MM.1S (cell line): ENCODE data around the gene FGF11.

Experiments used
- DNase-seq: peaks from one replicate; pipeline ENCODE4 v3.0.0-alpha.2; 2015
- H2AFZ ChIP-seq: fragments of 300-600 bp; sonication (generic); 2 replicates; pipeline ENCODE4 v1.6.0; 2016; ENCODE audit warnings: antibody characterized with exemption, low read length
- H3F3A ChIP-seq: fragments of 300-600 bp; sonication (generic); 2 replicates; pipeline ENCODE4 v1.6.1; 2016; ENCODE audit warnings: mild to moderate bottlenecking, antibody characterized with exemption, low read length, moderate library complexity, mixed read lengths; ENCODE audit not compliant: insufficient read depth
- H3K27ac ChIP-seq: fragments of 300-600 bp; sonication (generic); 2 replicates; pipeline ENCODE4 v1.5.1; 2016; ENCODE audit warnings: mild to moderate bottlenecking, low read length
- H3K27me3 ChIP-seq: fragments of 300-600 bp; sonication (generic); replicated peaks from 2 replicates; pipeline ENCODE4 v1.6.0; 2016; ENCODE audit warnings: low read length; ENCODE audit not compliant: insufficient read depth
- H3K36me3 ChIP-seq: fragments of 300-600 bp; sonication (generic); replicated peaks from 2 replicates; pipeline ENCODE4 v1.6.1; 2016; ENCODE audit warnings: mild to moderate bottlenecking, low read length, mixed read lengths; ENCODE audit not compliant: insufficient read depth
- H3K4me1 ChIP-seq: fragments of 300-600 bp; sonication (generic); 2 replicates; pipeline ENCODE4 v1.6.1; 2016; ENCODE audit warnings: low read length, mixed read lengths
- H3K4me2 ChIP-seq: fragments of 300-600 bp; sonication (generic); 2 replicates; pipeline ENCODE4 v1.6.0; 2016; ENCODE audit warnings: low read depth, low read length
- H3K4me3 ChIP-seq: fragments of 300-600 bp; sonication (generic); 2 replicates; pipeline ENCODE4 v1.5.1; 2016; ENCODE audit warnings: low read length, mixed read lengths
- H3K79me2 ChIP-seq: fragments of 300-600 bp; sonication (generic); 2 replicates; pipeline ENCODE4 v1.6.1; 2016; ENCODE audit warnings: mixed run types, low read length, mixed read lengths
- H3K9ac ChIP-seq: fragments of 300-600 bp; sonication (generic); 2 replicates; pipeline ENCODE4 v1.6.1; 2016; ENCODE audit warnings: low read length, mixed read lengths
- H3K9me2 ChIP-seq: fragments of 300-600 bp; sonication (generic); replicated peaks from 2 replicates; pipeline ENCODE4 v1.6.1; 2016; ENCODE audit warnings: mild to moderate bottlenecking, low read length, mixed read lengths; ENCODE audit not compliant: insufficient read depth
- H3K9me3 ChIP-seq: fragments of 300-600 bp; sonication (generic); replicated peaks from 2 replicates; pipeline ENCODE4 v1.6.1; 2016; ENCODE audit warnings: mild to moderate bottlenecking, low read length, mixed read lengths; ENCODE audit not compliant: insufficient read depth
- H4K20me1 ChIP-seq: fragments of 300-600 bp; sonication (generic); 2 replicates; pipeline ENCODE4 v1.6.1; 2016; ENCODE audit warnings: mild to moderate bottlenecking, low read length, moderate library complexity, mixed read lengths; ENCODE audit not compliant: insufficient read depth
- EZH2 ChIP-seq: fragments of 300-600 bp; sonication (generic); optimal IDR thresholded peaks from 2 replicates; pipeline ENCODE3; 2017; ENCODE audit warnings: low read depth, mild to moderate bottlenecking, antibody characterized with exemption, low read length, mixed read lengths
- EZH2phosphoT487 ChIP-seq: fragments of 300-600 bp; sonication (generic); IDR thresholded peaks from 2 replicates; pipeline ENCODE4 v1.6.1; 2018; ENCODE audit warnings: antibody characterized with exemption, low read length
- TF ChIP-seq, protein P1 (sequence below): fragments of 300-600 bp; sonication (generic); IDR thresholded peaks from 2 replicates; pipeline ENCODE4 v1.5.1; 2016; ENCODE audit warnings: antibody characterized with exemption, low read length, mixed read lengths

FGF11 gene

DNA sequence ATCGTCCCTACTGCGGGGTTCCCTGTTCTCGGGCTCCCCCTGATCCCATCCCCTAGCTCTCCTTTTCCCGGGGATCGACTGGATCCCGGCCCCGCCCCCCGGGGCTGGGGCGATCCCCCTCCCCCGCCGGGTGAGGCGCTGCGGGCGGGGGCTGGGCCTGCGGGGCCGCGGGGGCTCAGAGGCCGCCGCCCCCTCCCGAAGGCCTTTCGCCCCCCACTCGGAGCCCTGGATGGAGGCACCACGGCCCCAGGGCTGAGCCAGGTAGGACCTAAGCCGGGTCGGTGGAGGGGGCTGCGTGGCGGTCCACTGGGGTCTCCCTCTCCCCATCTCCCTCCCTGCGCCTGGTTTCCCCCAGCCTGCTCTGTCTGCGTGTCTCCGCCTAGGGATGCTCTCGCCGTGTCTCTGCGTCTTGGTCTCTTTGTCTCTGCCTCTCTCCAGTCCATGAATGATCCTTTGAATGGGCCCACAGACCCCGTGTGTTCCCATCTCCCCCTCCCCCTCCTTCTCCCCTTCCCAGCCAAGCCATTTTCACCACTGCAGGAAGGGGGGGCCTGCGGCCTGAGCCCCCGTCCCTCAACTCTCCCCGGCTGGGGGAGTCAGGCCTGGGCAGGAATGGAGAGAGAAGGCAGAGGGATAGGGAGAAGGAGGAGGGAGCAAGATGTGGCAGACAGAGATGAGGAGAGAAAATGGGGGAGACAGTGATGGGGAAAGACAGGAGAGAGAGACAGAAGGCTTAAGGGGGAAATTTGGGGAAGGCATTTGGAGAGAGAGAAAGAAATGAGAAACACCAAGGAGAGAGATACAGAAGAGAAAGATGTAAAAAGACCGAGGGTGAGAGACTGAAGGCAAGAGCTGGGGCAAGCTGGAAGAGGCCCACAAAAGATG lies 33.7 kb upstream of the FGF11 start:
- Histone ChIP-seq H3K4me3 (peak overlapping the region; percentile 69), H4K20me1 (no peaks in the 10 kb centered on the region), H3K79me2 (no peaks in the 10 kb centered on the region; the same call in 1 of the 2 replicates), H3K36me3 (no peaks in the 10 kb centered on the region), H2AFZ (peak overlapping the region; percentile 72), H3K27me3 (peaks cover 43% of the 10 kb centered on the region), H3K4me1 (peaks cover 4% of the 10 kb centered on the region; the same call in 1 of the 2 replicates), H3K27ac (no peak overlapping the region), H3K9me2 (no peaks in the 10 kb centered on the region), H3F3A (no peaks in the 10 kb centered on the region), H3K9me3 (no peaks in the 10 kb centered on the region), H3K4me2 (peak overlapping the region; percentile 86; the same call in 1 of the 2 replicates), H3K9ac (no peak overlapping the region)
- no peak for TF ChIP-seq EZH2phosphoT487
- TF ChIP-seq EZH2, result no peak
- TF ChIP-seq, protein P1, sequence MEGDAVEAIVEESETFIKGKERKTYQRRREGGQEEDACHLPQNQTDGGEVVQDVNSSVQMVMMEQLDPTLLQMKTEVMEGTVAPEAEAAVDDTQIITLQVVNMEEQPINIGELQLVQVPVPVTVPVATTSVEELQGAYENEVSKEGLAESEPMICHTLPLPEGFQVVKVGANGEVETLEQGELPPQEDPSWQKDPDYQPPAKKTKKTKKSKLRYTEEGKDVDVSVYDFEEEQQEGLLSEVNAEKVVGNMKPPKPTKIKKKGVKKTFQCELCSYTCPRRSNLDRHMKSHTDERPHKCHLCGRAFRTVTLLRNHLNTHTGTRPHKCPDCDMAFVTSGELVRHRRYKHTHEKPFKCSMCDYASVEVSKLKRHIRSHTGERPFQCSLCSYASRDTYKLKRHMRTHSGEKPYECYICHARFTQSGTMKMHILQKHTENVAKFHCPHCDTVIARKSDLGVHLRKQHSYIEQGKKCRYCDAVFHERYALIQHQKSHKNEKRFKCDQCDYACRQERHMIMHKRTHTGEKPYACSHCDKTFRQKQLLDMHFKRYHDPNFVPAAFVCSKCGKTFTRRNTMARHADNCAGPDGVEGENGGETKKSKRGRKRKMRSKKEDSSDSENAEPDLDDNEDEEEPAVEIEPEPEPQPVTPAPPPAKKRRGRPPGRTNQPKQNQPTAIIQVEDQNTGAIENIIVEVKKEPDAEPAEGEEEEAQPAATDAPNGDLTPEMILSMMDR, result no peak
- no peak for DNase-seq

DNA sequence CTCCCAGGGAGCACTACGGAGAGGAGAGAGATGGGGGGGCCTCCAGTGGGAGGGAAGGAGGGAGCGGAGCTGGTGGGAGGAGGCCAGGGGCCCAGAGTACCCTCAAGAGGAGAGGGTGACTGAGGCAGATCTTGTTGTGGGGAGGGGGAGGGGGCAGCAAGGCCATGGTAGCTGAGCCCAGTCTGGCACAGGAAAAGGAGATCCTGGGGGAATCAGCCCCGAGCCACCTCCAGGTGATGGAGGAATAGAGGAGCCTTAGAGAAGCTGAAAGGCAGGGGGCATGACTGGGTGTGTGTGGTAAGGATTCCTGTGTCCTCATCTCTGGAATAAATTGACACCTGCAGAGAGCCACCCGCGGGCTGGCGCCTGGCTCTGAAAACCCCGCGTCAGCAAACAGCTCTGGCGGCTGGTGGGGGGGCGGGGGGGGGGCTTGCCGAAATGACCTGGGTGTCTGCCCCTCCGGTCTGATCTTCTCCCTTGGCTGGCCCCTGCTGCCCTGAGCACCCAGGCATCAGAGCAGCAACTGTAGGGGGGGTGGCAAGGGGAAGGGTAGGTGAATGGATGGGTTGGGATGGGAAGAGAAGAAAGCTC lies 33.0 kb upstream of the FGF11 start:
- Histone ChIP-seq H3K9ac (no peak overlapping the region), H2AFZ (no peak overlapping the region), H3K4me1 (peaks cover 4% of the 10 kb centered on the region; the same call in 1 of the 2 replicates), H3K4me2 (no peak overlapping the region), H3K36me3 (no peaks in the 10 kb centered on the region), H3K4me3 (no peak overlapping the region), H3K9me2 (no peaks in the 10 kb centered on the region), H3K79me2 (no peaks in the 10 kb centered on the region; the same call in 1 of the 2 replicates), H3K9me3 (no peaks in the 10 kb centered on the region), H4K20me1 (no peaks in the 10 kb centered on the region), H3K27me3 (peaks cover 50% of the 10 kb centered on the region), H3F3A (no peaks in the 10 kb centered on the region), H3K27ac (no peak overlapping the region)
- TF ChIP-seq, protein P1, result no peak
- TF ChIP-seq EZH2phosphoT487, result no peak
- TF ChIP-seq EZH2, result no peak
- DNase-seq, result no peak

DNA sequence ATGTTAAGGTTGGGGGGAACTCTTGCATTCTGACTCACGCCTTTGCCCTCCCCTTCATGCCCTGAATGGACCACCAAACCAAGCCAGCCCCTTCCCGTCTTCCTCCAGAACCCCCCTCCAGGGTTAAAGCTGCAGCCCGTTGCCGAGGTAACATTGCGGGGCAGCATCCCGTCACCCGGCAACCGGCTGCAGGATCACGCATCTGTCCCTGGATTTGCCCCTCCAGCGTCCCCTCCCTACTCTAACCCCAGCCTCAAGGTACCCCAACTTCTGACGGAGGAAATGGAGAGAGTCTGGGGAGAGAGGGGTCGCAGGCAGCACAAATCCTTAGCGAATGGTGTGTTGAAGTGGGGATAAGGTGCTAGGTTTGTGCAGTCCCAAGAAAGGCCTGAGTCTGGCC lies 32.2 kb upstream of the FGF11 start:
- no peaks in the 10 kb centered on the region for H3K36me3 ChIP-seq
- H3K4me2 ChIP-seq, result no peak overlapping the region
- peaks cover 58% of the 10 kb centered on the region for H3K27me3 ChIP-seq
- no peaks in the 10 kb centered on the region for H4K20me1 ChIP-seq
- H3K4me3 ChIP-seq, result no peak overlapping the region
- no peak overlapping the region for H3K27ac ChIP-seq
- no peaks in the 10 kb centered on the region for H3K9me3 ChIP-seq
- no peaks in the 10 kb centered on the region for H3K9me2 ChIP-seq
- H2AFZ ChIP-seq, result no peak overlapping the region
- peaks cover 4% of the 10 kb centered on the region; the same call in 1 of the 2 replicates for H3K4me1 ChIP-seq
- TF ChIP-seq EZH2phosphoT487 (no peak), EZH2 (no peak)
- TF ChIP-seq, protein P1, result no peak
- no peak for DNase-seq
- H3K9ac ChIP-seq, result no peak overlapping the region
- no peaks in the 10 kb centered on the region for H3F3A ChIP-seq
- no peaks in the 10 kb centered on the region; the same call in 1 of the 2 replicates for H3K79me2 ChIP-seq
